HG03045 (cell line): ENCODE data around the gene S100A4.
A peak's percentile ranks its signal among the peaks of the same experiment; 100 is the strongest.

Source experiments
- ATAC-seq: cut with Tn5 transposase; IDR thresholded peaks from one replicate; pipeline ENCODE4 v1.9.1; 2021; ENCODE audit warnings: mild to moderate bottlenecking, moderate library complexity; ENCODE audit not compliant: unreplicated experiment

Gene S100A4

DNA sequence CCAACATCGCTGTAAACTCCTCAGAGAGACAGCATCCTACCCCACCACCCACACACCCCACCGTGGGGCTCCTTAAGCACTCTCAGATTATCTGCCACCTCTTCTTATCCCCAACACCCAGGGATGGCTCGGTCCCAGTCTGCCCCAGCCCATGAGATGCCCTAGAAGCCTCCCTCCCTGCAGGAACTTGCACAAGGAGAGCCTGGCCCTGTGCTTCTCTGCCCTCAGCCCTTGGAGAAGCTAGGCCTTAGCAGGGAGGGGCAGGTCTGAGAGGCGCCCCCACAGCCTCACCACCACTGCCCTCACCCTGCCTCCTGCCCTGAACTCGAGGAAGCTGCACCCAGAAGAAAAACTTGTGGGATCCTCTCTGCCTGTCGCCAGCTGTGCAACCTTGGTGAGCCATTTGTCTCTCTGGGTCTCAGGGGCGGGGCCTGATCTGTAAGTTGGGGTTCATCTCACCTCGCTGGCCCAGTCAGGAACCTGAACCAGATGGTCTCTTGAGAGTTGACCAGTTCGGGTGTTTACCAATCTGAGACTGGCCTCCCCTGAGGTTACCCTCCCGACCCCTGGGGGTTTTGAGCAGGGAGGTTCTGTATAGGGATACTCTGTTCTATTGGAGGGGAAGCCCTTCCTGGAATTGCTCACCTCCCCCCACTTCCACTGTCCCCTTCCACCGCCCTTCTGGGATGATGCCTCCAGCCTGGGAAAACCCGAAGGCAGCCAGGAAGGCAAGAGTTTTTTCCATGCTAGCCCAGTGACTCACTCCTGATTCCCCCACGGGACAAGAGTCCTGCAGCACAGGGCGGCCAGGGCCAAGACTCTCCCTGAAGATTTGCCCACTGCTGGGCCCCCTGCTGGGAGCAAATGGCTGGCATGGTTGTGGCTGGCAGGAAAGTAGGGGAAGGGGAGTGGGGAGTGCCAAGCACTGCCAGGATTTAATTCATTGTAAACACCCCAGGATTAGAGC lies 3.4 kb upstream of the S100A4 start, which contains the start of gene S100A3:
TSS of gene S100A3 (minus strand) at position 537 of the 967 bp plus-strand sequence. CDS start 773 bp downstream, outside the sequence.
- no peak for ATAC-seq

DNA sequence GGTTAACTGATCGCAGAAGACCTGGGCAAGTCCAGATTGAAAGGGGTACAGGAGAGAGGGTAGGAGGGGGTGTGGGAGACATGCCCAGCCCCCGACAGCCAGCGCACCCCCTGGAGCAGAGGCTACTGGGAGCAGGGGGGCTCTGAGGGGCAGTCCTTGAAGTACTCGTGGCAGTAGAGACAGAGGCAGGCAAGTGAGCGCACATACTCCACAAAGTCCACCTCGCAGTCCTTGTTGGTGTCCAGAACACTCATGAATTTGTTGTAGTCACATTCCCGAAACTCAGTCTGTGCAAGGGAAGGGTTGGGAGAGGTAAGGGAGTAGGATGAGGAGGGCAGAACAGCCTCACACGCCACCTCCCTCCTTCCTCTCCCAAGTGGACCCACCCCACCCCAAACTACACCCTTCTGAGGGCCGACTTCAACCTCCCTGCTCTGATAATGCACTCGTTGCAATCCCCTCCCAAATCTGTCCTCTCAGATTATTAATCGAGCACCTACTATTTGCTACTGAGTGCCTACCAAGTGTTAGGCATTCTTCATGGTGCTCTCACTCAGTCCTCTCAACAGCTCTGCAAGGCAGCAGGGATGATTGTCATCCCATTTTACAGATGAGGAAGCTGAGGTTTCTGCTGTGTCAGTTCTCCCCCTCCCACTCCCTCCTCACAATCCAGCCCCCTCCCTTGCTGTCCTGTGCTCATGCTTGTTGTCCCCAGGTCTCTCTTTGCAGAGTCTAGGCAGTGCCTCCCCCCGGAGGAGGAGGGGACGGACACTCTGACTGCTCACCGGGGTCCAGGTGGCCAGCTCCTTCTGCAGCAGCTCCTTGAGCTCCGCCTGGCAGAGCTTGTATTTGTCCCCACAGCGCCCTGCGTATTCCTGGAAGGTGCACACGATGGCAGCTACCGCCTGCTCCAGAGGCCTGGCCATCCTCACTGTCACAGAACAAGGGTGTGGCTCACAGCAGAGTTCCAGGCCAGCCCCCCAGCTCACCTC lies 2.2 kb upstream of the S100A4 start:
- no peak for ATAC-seq

DNA sequence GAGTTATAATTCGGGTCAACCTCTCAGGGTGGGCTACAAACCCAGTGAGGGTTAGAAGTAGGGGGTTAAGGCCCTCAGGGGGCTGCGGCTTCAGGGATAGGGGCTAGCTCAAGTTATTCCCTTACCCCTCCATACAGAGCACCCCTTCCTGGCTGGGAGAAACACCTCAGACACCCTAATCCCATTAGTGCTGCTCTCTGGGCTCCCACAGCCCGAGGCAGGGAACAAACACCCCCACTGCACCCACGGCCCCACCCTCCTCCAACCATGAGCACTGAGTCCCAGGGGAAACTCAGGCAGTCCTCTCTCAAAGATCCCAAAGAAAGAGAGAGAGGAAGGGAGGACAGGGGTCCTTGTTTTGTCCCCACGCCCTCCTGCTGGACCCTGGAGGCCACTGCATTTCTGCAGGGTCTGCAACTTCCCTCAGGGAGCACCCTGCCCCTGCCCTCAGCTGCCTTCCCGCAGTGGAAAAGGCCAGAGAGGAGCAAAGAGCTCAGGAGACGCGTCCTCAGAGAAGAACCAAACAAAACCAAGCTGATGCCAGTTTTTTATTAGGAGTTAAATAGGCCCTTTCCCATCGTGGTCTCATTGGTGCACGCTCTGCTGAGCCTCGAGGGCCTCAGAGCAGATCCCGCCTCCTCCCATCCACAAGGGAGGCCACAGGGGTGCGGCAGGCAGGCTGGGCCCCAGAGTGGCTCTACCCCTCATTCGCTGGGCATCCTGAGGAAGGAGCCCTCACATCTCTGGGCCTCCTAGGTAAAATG lies 1.4 kb upstream of the S100A4 start:
- no peak for ATAC-seq

DNA sequence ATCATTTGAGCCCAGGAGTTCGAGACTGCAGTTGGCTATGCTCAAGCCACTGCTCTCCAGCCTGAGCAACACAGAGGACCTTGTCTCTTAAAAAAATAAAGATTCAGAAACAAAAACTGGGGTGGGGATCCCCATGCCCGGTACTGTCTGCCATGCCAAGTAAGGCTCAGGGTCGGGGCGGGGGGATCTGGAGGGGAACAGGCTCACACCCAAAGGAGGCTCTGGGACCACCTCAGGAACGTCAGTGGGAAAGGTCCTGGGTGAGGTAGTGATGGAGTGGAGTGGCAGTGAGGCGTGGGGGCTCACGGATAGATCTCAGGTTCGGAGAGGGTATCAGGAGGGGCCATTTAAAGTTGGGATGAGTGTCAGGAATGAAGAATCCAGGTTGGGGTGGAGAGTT lies 765 bp upstream of the S100A4 start:
- ATAC-seq: no peak

DNA sequence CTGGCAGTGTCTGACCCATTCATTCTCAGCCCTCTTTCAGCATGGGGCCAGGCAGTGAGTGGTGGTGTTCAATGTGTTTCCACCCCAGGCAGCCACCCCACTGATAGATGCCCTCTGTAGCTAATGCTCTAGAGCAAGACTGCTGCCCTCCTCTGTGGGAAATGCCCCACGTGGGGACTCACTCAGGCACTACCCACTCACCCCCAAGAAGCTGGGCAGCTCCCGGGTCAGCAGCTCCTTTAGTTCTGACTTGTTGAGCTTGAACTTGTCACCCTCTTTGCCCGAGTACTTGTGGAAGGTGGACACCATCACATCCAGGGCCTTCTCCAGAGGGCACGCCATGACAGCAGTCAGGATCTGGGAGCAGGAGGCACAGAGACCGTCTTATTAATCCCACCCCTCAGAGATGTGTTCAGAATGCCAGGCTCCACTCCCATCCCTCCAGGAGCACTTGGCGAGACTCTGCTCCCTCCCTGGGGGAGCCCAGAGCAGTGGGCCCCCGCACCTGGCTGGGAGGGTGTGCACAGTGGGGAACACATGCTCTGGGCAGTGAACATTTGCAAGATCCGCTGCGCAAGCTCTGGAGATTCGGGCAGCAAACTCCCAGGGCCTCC lies 1.0 kb downstream of the S100A4 start:
- ATAC-seq: no peak

DNA sequence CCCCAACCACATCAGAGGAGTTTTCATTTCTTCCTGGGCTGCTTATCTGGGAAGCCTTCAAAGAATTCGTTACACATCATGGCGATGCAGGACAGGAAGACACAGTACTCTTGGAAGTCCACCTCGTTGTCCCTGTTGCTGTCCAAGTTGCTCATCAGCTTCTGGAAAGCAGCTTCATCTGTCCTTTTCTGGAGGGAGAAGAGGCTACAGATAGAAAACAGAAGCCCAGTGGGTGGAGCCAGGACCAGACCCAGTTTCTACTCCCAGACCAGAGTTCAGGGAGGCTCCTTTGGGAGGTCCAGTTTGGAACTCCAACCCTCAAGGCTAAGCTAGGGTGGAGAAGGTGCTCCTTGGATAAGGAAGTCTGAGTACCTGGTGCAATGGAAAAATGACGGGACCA lies 1.9 kb downstream of the S100A4 start:
- no peak for ATAC-seq

DNA sequence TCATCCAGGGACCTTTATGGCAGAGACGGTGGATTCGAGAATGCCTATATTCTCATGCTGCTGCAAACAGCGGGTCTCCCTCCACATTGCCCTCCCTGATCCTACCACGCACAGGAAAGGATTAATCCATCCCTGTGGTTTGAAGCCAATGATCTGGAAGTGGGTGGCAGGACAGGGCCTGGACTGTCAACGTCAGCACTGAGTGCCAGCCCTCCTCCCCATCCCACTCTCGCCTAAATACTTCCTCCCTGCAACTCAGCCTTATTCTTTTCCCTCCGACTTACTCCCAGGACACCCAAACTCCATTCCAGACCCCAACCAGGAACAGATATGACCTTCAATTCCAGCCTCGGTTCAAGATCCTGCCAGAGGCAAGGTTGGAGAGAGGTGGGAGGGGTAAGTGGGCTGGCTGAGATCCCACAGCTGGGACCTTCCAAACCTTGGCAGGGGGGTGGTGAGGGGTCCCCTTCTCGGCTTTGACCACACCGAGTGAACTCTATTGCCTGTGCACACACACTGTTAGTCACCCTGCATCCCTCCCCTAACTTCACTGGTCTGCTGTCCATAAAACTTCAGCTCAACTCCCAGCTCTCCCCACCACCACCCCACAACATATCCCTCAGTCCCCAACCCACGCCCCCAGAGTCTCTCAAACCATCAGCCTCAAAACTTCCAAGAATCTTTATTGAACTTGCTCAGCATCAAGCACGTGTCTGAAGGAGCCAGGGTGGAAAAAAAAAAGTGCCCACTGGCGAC lies 2.5 kb downstream of the S100A4 start:
- ATAC-seq: no peak

DNA sequence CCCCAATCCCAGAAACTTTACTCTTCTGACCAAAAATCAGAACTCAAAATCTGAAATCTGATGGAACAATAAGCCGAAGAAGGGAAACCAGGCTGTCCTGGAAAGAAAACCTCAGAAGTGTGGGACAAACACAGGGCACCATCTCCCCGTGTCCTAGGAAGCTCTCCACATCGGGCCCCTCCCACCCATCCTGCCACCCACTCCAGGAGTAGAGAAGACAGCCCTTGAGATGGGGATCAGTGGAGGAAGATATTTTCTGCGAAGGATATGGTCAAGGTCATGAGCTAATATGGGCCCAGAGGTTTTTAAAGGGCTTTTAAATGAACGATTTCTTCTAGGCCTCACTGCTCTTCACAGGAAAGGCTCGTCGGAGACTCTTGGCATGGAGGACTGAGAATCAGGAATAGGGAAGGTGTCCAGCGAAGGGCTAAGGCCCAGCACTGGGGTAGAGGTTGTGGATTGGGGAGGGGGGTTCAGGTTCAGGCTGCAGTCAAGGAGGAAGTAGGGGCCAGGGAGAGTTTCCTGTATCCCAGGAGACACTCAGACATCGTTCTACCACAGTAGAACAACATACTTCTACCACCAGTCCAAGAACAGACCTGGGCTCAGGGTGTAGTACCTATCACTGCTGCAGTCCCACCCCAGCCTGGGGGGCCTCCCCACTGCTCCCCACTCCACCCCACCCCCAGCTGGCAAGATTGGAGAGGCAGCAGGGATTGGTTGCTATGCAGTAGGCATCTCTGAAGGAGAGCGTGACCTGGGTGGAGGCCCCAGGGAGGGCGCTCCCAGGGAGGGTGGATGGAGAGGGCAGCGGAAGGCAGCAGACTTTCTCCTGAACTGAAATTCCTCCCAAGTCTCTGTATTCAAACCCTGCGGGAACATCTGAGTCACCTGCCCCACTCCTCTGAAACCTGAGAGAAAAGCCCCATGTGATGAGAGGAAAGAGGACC lies 3.7 kb downstream of the S100A4 start:
- no peak for ATAC-seq

DNA sequence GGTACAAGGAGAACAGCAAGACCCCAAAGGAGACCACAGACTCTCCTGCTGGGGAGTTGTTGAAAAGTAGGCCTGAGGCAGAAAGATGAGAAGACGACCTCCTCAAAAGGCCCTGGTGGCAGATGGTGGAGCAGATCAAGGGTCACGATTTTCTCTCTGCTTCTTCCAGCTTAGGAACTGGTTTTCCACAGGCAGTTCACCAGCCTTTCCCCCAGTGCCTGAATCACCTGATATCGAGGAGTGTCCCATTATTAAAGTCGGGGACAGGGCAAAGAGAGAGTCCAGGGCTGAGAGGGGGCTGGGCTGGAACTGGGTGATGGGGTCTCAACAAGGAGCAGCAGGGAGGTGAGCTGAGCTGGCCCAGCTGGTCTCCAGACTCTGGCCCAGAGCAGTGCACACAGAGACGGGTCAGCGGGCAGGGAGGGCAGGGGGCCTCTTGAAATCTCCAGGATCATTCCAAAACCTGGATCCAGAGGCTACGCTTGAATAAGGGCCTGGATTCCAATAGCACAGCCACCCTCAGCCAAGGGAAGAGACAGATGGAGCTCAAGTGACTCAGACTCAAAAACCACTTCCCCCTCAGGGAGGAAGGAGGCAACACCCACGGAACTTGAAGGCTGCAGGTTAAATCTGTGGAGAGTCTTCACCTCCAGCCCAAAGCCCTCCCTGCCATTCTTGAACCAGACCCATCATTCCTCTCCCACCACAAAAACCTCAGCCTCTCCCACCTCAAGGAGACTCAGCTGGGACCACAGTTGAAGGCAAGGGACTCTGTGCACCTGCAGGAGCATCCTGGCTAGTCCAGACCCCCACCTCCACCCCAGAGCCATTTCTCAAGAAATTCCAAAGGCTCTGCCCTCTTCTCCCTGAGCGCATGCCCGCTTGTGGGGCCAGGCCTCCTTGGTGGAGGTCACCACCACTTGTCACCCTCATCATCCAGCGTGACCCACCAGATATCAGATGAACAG lies 4.9 kb downstream of the S100A4 start, which contains the start of gene S100A5:
TSS of gene S100A5 (minus strand) at position 541 of the 968 bp plus-strand sequence. CDS start 743 bp downstream, outside the sequence.
- no peak for ATAC-seq

DNA sequence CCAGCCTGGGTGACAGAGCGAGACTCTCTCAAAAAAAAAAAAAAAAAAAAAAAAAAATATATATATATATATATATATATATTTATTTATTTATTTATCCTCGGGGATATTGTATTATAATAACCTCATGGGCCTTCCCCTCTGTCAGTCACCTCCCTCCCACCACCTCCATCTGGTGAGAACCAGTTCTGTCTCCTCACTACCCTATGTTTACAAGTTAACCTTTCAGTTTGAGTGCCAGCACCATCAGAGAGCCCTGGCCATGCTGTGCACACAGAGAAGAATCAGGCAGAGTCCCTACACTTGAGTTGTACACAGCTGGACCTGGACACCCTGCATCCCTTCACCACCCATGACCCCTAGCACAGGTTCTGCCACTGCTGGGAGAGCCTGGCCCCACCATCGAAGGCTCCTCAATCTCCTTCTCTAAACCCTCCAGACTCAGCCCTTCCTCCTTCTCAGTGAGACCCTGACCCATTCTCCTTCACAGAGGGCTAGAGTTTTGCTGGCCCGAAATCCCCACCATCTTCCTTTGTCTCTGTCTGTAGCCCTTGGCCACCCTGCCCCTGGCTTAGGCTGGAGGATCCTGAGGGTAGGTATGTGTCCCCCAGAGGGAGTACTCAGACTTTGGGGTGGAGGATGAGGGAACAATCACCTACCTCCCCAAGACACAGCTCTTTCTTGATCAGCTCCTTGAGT lies 6.1 kb downstream of the S100A4 start:
- ATAC-seq: no peak

DNA sequence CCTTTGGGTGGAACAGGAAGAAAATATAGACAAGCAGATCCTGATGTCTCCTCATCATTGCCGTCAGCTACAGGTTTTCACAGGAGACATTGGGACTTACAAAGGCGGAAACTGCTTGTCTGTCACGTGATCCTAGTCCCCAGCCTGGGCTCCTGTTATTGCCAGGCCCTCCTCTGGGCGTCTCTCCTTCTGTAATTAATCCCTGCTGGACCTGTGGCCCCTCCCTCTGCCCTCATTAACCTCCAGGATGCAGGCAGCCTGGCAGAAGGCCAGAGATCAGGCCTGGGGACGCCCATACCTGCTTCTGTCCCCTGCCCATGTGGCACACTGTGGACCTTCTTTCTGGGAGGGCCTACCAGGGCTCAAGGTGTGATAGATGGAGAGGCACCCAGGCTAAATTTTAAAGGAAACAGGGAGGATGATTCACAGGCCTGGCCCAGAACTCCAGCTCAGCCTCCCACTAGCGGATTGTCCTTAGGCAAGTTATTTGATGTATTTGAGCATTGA lies 7.2 kb downstream of the S100A4 start:
- no peak for ATAC-seq

DNA sequence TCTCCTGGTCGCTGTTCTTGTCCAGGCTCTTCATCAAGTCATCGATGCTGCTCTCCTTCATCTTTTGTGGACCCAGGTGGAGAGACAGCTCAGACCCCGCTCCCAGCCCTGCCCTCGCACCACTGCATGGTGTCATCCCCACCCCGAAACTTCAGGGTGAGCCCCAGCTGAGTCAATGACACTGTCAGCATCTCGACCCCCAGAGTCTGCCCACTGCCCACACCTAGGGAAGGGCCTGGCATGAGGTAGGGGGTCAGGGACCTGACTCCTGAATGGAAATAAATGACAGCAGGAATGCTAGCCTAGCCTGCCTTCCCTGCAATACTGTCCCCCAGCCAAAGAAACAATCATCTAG lies 8.3 kb downstream of the S100A4 start:
- no peak for ATAC-seq

DNA sequence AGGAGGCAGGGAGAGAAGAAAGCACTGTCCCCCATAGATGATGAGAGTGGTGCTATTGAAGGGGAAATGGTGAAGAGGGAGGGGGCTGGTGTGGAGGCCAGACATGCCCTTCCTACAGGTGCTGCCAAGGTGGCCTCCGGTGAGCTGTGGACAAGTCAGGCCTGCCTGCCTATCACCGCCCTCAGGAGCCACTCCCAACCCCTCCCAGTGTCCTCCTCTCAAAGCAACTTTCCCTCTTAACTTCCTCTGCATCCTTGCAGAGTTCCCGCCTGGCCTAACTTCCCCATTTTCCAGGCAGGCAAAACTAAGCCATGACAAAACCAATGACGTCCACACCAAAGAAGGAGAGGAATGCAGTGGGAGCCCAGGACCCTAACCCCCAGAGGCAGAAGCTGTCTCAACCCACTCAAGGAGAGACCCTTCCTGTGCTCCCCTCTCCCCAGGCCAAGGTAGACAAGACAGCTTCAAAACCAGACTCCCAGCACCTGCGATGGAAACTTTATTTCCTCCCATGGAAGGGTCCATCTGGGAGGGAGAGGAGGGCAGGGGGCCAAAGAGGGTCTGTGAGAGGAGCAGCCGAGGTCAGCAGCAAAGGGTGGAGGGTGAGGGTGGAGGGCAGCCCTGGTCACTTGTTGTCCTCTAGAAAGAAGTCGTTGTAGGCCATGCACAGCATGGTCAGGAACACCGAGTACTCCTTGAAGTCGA lies 8.8 kb downstream of the S100A4 start:
- no peak for ATAC-seq

DNA sequence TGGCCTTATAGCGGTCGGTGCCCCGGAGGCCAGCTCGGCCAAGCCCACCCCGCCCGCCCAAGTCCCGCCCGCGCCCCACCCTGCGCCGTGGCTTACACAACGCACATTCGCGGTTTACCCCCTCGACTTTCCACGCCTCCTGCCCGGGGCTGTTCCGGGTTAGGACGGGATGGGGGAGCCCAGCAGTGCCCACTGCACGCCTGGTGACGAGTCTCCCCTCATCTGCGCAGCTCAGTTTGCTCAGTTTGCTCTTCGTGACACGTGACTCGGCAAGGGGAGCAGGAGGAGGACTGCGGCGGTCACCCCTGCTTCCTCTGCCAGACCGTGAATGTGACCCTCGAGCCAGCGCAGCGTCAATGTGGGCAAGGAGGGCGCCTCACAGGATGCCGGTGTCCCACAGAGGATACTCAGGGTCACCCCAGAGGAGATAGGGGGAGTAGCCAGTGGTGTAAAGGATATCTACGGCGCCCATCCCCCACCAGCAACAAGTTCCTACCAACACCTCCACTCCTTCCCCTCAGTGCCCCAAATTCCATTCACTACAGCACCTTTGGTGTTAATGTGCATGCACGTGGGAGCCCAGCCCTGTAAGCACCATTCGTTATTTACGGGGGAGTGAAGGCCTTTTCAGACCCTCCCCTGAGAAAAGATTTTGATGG lies 9.5 kb downstream of the S100A4 start:
- peak; percentile 44 for ATAC-seq
